Measurements from ENCODE around the gene PXMP4.
"Not testable (repeated sequence)": the region's sequence is repeated elsewhere in the genome, so short reads cannot be mapped to it uniquely, and the experiment has no call there.

Gene PXMP4

DNA sequence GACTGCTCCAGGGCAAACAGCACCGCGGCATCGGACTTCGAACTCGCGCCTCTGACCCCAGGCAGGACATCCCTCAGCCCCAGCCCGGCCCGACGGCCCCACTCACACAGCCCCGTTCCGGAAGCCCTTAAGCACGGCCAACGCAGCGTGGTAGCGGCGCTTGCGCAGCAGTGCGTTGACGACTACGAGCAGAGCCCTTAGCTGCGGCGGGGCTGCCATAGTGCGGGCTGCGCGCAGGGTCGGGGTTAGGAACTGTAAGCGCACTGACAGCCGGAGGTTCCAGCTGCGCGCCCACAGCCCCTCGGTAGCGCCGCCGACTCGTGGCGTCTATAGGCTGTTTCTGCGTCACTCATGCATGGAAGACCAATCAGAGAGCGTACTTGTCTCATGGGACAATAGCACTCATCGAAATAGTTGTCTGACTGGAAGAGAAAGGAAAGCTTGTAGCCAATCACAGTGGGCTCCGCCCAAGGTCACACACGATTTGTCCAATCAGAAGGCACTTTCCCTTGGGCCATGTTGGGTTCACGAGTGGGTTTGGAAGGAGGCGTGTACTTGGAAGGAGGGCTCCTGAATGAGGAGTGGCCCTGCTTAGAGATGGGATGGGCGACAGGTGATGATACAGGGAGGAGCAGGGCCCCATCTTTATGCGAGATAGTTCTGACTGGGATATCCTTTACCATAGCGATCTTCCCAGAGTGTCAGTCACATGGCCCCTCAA lies at the start of gene PXMP4:
Gene PXMP4 (minus strand): TSS at position 322 of the 721 bp plus-strand sequence. CDS start 103 bp downstream, at position 219.
- DNase-seq, result peak; percentile 100

GRCh38 chr20:33769043-33769442 lies 48.9 kb upstream of the PXMP4 start:
- no peak for DNase-seq

DNA sequence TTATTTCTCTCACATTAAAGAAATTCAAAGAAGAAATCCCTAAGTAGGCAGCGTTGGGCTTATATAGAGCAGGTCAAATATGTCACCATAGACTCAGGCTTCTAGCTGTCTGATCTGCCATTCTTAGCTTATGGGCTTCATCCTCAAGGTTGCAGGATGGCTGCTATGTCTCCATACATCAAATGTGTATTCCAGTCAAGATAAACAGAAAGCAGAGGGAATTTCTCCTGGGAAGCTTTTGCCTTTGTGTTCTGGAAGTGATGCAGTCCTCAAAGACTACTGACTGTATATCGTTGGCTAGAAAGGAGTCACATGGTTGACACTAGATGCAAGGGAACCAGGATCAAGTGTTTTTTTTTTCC lies 47.6 kb upstream of the PXMP4 start:
- DNase-seq, result no peak

- no peak for DNase-seq
Observed at GRCh38 chr20:33766686-33767085, 46.6 kb upstream of the PXMP4 start.

DNA sequence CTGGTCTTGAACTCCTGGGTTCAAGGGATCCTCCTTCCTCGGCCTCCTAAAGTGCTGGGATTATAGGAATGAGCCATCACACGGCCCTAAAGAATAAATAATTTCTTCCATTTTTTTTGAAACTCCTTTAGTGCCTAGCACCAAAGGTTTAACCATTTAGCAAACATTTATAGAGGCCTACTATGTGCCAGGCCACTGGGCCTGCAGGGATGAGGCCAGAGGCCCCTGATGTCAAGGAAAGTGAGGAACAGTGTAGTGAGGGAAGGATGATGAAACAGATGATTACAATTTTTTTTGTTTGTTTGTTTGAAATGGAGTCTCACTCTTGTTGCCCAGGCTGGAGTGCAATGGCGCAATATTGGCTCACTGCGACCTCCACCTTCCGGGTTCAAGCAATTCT lies 45.5 kb upstream of the PXMP4 start:
- DNase-seq, result no peak

- DNase-seq, result no peak
Observed at GRCh38 chr20:33765099-33765498, 45.0 kb upstream of the PXMP4 start.

GRCh38 chr20:33761698-33762250 lies 41.7 kb upstream of the PXMP4 start:
- DNase-seq, result no peak

GRCh38 chr20:33757458-33757857 lies 37.3 kb upstream of the PXMP4 start:
- DNase-seq, result no peak

DNA sequence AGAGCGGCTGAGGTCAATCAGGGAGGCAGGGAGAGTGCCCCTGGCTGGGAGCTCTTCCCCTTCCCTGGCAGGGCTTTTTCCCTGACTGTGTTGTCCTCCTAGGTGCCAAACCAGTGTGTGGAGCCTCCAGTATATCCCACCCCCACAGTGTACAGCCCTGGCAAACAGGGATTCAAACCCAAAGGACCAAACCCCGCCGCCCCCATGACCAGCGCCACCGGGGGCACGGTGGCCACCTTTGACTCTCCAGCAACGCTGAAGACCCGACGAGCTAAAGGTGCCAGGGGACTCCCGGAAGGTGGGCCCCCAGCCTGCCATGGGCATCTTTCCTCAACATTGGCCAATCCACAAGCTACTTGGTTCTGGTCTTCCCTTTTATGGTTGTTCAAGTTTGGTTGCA lies 36.9 kb upstream of the PXMP4 start:
- no peak for DNase-seq

DNA sequence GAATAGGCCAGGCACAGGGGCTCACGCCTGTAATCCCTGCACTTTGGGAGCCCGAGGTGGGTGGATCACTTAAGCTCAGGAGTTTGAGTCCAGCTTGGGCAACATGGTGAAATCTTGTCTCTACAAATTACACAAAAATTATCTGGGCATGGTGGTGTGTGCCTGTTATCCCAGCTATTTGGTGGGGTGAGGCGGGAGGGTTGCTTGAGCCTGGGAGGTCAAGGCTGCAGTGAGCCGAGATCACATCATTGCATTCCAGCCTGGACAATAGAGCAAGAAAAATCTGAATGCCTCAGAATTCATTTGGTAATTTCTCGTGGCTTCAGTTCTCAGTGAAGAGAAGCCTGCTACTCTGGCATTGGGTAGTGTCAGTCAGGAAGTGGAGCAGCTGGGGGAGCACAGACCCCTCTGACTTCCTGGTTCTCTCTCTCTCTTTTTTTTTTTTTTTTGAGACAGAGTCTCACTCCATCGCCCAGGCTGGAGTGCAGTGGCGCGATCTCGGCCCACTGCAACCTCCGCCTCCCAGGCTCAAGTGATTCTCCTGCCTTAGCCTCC lies 35.9 kb upstream of the PXMP4 start:
- DNase-seq, result not testable (repeated sequence)

- DNase-seq, result no peak
Observed at GRCh38 chr20:33753763-33754162, 33.7 kb upstream of the PXMP4 start.

- DNase-seq, result no peak
Observed at GRCh38 chr20:33753143-33753542, 33.0 kb upstream of the PXMP4 start.

DNA sequence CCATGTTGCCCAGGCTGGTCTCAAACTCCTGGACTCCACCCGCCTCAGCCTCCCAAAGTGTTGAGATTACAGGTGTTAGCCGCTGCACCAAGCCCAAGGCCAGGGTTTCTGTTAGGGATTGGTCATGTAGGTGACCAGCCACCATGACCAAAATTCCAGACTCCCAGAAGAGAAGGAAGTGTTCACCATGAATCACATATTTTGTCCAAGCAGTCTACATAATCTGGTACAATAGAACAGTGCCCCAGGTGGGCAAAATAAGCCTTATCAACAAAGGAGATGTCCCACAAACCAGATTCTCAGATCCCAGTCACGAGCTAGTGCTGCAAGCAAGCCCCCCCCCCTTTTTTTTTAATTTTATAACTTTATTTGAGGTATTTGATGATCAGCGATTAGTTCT lies 31.7 kb upstream of the PXMP4 start:
- DNase-seq, result no peak

DNA sequence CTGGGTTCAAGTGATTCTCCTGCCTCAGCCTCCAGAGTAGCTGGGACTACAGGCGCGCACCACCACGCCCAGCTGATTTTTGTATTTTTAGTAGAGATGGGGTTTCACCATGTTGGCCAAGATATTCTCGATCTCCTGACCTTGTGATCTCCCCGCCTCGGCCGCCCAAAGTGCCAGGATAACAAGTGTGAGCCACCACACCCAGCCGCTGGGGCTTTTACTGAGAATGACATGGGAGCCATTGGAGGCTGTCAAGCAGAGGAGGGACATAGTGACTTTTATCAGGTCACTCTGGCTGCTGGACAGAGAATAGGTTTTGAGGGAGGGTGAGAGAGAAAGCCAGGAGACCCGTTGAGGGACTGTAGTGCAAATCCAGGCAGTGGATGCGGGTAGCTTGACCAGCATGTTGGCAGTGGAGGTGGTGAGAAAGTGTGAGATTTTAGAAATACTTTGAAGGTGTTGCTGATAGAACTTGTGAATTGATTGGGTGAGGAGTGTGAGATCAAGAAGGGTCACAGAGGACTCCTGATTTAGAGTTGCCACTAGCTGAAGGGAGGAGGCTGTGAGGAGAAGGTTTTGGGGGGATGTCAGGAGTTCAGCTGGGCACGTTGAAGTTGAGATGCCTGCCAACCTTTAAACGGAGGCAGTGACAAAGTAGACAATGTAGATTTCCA lies 26.4 kb upstream of the PXMP4 start:
- no peak for DNase-seq

DNA sequence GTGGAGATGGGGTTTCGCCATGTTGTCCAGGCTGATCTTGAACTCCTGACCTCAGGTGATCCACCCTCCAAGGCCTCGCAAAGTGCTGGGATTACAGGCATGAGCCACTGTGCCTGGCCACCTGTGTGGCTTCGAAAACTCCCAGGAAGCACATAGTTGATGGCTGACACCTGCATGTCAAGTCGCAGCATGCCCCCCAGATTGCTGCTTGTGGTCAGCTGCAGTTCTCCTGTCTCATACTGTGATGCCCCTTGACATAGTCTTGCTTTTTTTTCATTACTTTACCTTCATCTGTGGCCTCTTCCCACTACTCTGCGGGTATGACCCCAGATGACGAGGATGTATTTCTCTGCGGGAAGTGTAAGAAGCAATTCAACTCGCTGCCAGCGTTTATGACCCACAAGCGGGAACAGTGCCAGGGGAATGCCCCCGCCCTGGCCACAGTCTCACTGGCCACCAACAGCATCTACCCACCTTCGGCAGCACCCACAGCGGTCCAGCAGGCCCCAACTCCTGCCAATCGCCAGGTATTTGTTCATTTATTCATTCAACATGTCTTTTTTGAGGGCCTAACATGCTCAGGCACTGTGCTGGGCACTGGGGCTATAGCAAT lies 24.8 kb upstream of the PXMP4 start:
- no peak for DNase-seq

GRCh38 chr20:33744181-33744580 lies 24.1 kb upstream of the PXMP4 start:
- no peak for DNase-seq

DNA sequence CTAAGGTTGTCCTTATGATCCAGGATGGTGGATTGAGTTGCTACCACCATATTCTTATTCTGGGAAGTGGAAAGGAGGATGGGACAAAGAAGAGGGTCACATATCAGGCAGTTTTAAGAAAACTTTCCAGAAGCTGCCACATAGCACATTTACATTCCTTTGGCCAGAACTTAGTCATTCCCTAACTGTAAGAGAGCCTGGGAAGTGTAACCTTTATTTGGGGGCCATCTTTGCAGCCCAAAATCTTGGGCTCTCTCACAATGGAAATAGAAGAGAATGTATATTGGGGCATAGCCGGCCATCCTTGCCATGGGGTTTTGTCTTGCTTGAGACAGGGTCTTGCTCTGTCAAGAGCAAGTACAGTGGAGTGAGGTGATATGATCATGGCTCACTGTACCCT lies 20.1 kb upstream of the PXMP4 start:
- no peak for DNase-seq

GRCh38 chr20:33739493-33739892 lies 19.4 kb upstream of the PXMP4 start:
- no peak for DNase-seq

- no peak for DNase-seq
Observed at GRCh38 chr20:33736962-33737361, 16.9 kb upstream of the PXMP4 start.

DNA sequence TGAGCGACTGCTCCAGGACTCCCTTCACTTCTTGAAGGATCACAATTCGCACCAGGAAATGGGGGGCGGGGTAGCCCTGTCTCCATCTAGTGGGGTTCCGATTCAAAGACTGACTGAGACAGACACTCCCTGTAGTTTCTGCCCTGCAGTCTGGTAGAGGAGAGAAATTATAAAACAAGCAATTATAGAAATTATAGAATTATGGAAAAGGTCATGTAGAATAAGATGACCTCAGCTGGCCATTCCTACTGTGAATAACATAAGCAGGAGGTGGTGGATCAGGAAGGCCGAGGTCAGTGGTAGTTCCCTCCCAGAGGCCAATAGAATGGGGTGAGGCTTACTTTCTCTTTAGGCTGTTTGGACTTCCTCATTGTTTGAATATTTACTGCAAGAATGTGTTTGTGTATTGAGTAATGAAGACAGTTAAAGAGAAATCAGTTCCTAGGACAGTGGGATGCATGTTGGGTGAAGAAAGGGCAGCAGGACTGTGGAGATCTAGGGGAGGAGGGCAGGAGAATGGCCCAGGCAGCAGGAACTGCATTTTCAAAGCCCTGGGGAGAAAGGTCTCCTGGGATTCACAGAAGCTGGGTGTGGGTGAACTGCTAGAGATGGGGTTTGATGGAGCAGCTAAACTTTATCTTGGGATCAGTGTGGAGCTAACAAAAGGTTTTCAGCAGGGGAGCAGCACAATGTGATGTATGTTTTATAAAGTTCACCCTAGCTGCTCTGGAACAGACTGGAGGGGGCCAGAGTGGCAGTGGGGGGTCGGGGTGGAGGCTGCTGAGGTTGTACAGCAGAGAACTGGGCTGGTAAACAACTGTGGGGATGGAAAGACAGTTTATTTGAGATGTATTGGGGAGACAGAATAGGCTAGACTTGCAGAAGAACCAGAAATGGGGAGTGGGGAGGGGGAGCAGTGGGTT lies 13.8 kb upstream of the PXMP4 start:
- DNase-seq, result peak; percentile 29

DNA sequence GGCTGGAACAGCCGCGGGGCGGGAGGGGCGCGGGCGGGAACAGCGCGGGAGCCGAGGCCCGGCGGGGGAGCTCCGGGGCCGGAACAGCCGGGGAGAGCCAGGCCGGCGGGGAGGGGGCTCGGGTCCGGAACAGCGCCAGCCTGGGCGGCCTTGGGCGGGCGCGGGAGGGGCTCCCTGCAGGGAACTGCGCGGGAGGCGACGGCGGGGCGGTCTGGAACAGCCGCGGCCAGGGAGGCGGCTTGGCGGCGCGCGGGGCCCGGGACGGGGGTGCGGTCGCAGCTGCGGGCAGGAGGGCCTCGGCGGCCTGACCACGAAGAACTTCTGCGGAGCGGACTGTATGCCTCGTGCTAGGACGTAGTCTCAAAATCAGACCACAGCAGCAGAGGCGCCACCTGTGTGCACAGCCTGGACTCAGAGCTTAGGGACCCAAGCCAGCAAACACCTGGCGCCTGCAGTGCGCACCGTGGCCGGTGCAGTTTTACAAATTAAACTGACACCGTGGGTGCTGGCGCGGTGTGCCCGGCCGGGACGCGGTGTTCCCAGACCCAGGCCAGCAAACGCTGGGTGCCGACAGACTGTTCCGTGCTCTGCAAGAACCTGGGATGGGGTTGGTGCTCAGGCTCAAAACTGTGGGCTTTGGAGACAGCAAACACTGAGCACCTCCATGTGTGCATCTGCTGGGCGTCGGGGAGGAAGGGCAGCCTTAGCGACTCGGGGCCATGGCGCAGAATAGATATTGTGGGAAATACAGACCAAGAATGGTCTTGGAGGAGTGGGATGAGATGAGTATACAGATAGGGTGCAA lies 12.3 kb upstream of the PXMP4 start:
- no peak for DNase-seq

DNA sequence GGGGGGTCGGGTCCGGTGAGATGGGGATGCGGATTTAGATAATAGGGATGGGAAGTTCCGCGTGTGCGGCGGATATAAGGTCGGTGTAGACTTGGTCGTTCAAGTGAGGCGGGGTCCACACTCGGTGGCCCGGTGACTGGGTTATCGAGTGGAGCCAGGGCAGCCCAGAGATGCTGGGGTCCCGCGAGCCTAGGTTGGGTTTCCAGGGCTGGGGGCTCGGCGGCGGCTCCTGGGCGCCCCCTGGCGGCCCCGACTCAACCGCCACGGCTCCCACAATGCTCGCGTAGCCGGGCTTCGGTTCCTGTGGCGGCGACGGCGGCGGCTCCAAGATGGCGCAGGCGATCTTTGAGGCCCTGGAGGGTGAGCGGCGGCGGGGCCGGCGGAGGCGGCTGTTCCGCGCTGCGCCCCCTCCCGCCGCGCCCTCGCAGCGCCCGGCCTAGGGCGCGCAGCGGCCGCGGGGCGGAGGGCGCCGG lies 11.6 kb upstream of the PXMP4 start, which contains the start of gene ZNF341:
Gene ZNF341 (plus strand): TSS at position 304 of the 473 bp plus-strand sequence. CDS start 26 bp downstream, at position 330.
- peak; percentile 98 for DNase-seq

All from NCI-H69 (cell line).